ENCODE data around the gene ZNF524.

Gene ZNF524

GRCh38 chr19:55621673-55622231 is 21.7 kb downstream of the ZNF524 start:
- no peak for DNase-seq

GRCh38 chr19:55622242-55622969 is 22.3 kb downstream of the ZNF524 start:
- no peak for DNase-seq

GRCh38 chr19:55623130-55623529 is 23.0 kb downstream of the ZNF524 start:
- DNase-seq: no peak

GRCh38 chr19:55623561-55623960 is 23.5 kb downstream of the ZNF524 start:
- no peak for DNase-seq

DNA sequence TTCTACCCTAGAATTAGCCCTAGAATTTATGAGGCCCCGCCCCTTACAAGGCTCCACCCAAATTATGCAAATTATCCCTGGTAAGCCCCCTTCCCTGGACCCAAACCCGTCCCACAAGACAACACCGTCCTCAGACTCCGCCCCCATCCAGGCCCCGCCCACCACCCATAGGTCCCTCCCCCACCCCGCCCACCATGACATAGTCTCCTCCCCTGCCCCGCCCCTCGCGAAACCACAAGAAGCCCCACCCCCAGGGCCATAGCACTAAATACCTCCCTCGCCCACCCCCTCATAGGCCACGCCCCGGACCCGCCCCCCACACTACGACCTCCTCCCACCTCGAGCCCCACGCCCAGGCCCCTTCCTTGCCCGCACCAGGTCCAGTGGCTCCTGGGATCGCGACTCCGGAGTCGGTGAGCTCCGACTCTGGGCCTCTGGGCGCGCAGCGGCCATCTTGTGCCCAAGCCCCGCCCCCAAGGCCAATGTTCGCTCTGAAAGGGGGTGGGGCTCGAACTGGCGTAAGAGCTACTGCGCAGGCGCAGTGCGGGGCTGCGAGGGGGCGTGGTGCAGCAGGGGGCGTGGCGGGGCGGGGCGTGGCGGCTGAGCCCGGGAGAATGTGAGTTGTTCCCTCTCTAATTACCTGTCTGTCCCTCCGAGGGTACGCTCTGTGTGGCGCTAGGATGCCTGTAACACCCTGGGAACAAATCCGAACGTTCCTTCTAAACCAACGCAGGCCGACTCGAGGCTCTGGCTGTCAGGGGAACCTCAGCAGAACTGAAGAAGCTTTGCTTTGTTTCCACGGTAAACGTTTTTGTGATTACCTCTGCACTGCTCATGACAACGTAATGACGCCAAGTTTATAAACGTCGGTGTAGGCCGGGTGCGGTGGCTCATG is 24.3 kb downstream of the ZNF524 start, which contains the start of gene ZNF784:
ZNF784 (minus strand) TSS at position 458 of the 895 bp plus-strand sequence; CDS start at position 453, 5 bp downstream.
- peak; percentile 89 to 94 (median 92) for DNase-seq

- no peak for DNase-seq
These were observed 24.9 kb downstream of the ZNF524 start for GRCh38 chr19:55625004-55625326.

- no peak for DNase-seq
These were observed 26.3 kb downstream of the ZNF524 start for GRCh38 chr19:55626350-55626749.

DNA sequence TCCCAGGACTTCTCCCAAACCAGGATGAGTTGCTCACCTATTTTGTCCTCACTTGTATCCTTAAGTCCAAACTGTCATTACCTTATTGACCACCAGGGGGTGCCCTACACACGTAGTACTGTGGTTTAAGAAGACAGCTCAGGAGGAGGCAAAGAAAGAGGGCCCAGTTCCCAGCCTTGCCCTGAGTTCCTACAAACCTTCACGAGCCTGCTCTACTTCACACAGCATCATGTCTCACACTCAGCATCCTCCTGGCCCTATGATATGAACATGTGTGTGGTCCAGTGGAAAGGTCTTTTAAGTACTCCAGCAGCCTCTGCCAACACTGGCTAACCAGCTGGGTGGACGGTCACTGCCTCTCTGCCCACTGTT is 32.4 kb downstream of the ZNF524 start:
- peak; percentile 70 to 87 (median 77) for DNase-seq

GRCh38 chr19:55633861-55634260 is 33.8 kb downstream of the ZNF524 start:
- no peak for DNase-seq

- DNase-seq: no peak
These were observed 35.2 kb downstream of the ZNF524 start for GRCh38 chr19:55635334-55635717.

DNA sequence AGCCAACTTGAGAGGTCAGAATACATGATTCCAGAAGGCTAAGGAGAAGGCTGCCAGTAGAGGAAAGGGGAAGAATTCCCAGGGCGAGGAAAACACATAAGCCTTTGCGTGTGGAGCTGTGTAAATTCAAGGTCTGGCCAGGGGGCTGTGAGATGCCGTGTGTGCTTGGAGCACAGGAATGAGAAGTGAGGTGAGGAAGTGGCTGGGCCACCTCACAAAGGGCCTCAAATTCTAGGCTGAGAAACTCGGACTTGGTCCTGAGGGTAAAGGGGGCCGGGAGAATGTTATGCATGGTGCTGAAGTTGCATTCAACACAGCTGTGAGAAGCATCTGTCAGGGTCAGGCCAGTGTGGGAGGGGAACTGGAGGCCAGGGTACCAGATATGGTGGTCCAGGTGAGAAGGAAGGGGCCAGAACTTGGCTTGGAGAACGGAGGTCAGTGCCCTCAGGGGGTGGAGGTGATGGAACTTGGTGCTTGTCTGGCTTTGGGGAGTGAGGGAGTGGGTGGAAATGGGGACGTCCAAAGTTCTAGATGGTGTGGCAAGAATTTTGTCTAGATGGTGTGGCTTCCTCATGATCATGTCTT is 35.9 kb downstream of the ZNF524 start:
- no peak for DNase-seq

DNA sequence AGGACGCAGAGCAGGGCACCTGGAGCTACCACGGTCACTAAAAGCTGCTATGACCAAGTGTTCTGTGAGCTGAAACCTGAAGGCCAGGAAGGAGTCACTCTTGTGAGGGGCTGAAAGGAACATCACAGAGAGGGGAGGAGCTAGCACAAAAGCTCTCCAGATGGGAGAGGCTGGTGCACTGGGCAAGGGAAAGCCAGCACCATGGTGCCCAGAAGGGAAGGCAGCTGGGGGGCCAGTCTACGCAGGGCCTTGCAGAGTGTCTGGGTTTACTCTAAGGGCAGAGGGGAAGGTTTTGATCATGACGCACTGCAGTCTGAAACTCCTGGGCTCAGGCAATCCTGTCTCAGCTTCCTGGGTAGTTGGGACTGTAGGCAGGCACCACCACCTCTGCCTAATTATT is 36.6 kb downstream of the ZNF524 start:
- no peak for DNase-seq

GRCh38 chr19:55637534-55637933 is 37.4 kb downstream of the ZNF524 start:
- DNase-seq: no peak

DNA sequence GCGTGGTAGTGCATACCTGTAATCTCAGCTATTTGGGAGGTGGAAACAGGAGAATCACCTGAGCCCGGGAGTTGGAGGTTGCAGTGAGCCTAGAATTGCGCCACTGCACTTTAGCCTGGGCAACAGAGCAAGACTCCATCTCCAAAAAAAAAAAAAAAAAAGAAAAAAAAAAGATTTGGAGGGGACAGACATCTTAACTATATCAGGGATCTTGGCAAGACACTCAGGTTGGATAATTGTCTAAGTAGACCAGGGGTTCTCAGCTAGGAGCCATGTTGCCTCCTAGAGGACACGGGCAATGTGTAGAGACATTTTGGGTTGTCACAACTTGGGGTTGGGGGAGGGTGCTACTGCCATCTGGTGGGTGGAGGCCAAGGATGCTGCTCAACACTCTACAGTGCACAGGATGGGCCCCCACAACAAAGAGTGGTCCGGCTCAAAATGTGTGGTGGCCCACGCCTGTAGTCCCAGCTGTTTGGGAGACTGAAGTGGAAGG is 38.8 kb downstream of the ZNF524 start:
- peak in 2 of 4 experiments; percentile 28 to 35 for DNase-seq

DNA sequence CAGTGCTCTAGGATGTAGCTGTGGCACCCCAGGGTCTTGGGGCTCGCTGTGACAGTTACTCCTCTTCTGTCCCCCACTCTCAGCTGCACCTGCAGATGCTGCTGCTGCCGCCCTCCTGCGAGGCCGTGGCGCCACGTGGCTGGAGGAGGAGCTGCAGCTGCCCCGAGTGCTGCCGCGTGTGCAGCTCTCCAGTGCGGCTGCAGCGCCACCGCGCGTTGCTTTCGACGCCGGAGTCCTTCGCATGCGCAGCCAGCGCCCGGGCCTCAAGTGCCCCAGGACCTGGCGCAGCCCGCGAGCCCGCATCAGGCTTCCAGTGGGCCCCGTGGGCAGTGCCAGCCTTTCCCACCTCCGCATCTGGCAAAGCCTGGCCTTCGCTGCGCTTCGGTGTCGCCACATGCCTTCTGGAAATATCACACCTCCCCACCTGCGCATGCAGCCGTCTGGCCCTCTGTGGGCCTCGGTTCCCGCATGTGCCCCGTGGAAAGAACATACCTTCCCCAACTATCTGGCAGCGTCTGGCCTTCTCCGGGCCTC is 40.0 kb downstream of the ZNF524 start:
- DNase-seq: peak in 3 of 4 experiments; percentile 33 to 56 (median 53)

DNA sequence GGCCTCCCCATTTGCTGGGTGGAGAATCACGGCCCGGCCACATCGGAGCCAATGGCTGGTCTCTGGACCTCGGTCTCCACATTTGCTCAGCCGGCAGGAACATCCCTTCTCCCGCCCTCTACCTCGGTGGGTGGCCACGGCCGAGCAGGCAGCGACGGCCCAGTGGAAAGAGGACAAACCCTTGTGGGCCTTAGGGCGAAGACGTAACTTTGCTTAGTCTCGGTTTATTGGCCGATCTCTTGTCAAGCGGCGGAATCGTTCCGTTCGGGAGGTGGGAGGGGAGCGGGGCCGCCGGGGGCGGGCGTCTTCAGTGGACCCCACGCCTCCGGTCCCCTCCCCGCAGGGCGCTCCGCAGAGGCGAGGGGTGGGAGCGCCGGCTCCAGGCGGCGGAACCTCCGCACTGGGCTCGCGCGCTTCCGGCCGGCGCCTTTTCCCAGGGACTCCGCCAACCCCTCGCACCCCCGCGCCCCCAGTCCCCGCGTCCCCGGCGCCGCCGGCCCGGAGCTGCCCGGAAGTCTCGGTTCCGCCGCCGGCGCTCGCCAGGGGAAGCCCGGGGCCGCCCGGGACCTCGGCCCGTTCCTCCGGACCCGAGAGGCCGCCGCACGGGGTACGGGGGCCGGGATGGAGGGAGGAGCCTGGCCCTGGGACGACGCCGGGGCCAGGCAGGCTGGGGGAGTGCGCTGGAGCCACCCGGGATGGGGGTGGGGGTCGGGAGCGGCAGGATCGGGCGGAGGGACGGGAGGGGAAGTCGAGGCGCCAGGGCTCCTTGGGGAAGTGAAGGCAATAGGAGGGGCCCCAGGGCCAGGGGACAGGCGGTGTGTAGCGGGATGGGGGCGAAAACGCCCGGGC is 40.7 kb downstream of the ZNF524 start, which contains the start of gene ZNF580:
ZNF580 (plus strand) TSS at position 426 of the 849 bp plus-strand sequence. CDS start 1,507 bp downstream, outside the sequence.
- DNase-seq: peak in 3 of 4 experiments; percentile 32 to 40 (median 36)

DNA sequence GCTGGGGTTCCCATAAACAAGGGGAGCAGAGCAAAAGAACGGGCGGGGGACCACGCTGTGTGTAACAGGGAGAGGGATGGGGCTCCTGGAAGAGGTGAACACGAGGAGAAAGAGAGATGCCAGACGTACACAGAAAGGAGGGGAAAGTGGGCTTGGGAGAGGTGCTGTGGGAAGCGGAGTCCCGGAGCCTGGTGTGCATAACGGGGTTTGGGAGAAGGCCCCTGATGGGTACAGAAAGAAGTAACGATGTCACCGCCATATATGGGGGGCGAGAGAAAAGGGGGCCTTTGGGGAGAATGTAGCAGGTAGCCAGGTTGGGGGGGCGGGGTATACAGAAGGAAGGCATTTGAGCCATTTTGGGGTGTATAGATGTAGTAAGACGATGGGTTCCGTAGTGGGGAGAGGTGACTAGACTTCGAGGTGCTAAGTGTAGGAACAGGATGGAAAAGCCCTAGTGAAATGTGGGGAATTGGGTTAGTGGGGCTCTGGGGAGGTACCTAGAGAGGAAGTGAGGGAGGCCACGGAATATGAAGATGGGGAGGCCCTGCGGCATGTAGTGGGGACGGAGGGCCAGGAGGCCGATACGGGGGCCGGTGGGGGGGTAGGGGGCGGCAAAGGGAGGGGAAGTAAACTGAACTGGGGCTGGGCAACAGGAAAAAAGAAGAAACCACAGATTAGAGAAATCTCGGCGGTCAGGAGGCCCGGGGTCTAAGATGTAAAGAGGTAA is 41.5 kb downstream of the ZNF524 start:
- no peak for DNase-seq

GRCh38 chr19:55642153-55643002 is 42.3 kb downstream of the ZNF524 start:
- DNase-seq: no peak

DNA sequence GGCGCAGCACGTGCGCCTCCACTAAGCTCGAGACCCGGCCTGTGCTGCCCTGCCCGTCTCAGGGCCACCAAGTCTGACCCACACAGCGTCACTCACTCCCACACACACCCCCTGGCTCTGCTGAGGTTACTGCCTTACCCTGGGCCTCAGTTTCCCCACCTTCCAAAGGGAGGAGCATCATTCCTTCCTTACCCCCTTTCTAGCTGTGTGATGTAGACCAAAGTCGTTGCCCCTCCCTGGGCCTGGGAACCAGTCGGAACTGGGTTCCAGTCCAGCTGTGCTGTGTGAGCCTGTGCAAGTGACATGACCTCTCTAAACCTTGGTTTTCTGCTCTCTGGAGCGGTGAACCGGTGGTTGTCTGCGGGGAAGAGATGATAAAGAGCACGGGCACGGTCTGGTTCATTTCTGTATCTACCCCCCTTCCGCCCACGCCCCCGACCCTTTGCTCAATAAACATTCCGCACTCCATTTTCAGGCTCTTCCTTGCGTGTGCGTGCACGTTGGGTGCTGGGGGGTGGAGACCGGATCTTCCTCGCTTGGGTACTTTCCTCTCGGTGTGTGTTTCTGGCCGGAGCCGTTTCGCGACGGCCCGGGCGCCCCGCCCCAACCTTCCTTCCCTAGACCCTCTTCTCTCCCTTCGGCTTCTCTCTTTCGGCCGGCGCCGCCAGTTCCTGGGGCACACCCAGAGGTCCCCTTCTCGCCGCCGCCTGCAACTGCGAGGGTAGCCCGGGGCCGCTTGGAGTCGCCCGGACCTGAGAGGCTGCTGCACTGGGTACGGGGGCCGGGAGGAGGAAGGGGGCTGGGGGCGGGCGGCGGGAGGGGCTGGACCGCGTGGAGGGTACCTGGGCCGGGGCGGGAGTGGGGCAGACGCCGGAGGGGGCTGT is 43.2 kb downstream of the ZNF524 start, which contains the start of gene ZNF581:
ZNF581 (plus strand) TSS at position 647 of the 884 bp plus-strand sequence. CDS start 923 bp downstream, outside the sequence.
- peak; percentile 50 to 69 (median 56) for DNase-seq
